HCT116 (cell line): Measurements from ENCODE around the gene UVSSA. TPM values are rescaled to one million over a fixed set of nuclear protein-coding genes. Genes with fewer than 3 reads are reported as not detected.

Experiments
- ATAC-seq: fragments of 200-7000 bp; cut with Tn5 transposase; 2 replicates; pipeline ENCODE4 v1.9.1; 2020; ENCODE audit warnings: mild to moderate bottlenecking, moderate library complexity
- BruUV-seq: library from RNA; stranded (reverse); fragments of 400-500 nt; replicated peaks from 2 replicates; lab custom pipeline; 2021; lab: Mats Ljungman, UMichigan
- CTCF ChIA-PET: fragments of 300-600 bp; sonication (Branson Sonifier 250); formaldehyde crosslinking; loops from one replicate; lab custom pipeline; 2021; ENCODE audit warnings: antibody characterized with exemption; lab: Charles Lee
- POLR2A ChIA-PET: fragments of 300-600, 350-600 bp; sonication (Branson Sonifier 250); formaldehyde crosslinking; loops from one replicate; lab custom pipeline; 2021; ENCODE audit warnings: antibody characterized with exemption; lab: Charles Lee
- RAD21 ChIA-PET, 2 experiments: fragments of 300-600 bp; sonication (Branson Sonifier 250); formaldehyde crosslinking; loops; one replicate each; lab custom pipeline; 2023; ENCODE audit warnings: low total read pairs in 2 of 2; ENCODE audit not compliant: uncharacterized antibody in 2 of 2, unreplicated experiment in 2 of 2, low non-redundant PET in 1 of 2; lab: Charles Lee
- DNase-seq: peaks from one replicate; pipeline ENCODE4 v3.0.0-alpha.2; 2010; ENCODE audit warnings: low read depth, low spot score
- H2AFZ ChIP-seq: fragments of 200-600 bp; shearing (Covaris generic), sonication (generic); 2 replicates; pipeline ENCODE4 v1.6.1; 2017; ENCODE audit warnings: low read depth, mixed run types, mixed read lengths, antibody characterized with exemption, low read length; ENCODE audit not compliant: poor library complexity, severe bottlenecking
- H3K27ac ChIP-seq: 2 replicates; pipeline ENCODE4 v1.5.1; 2012; ENCODE audit warnings: low read depth, low read length
- H3K27me3 ChIP-seq: fragments of 200-600 bp; sonication (generic); 2 replicates; pipeline ENCODE4 v1.6.1; 2016; ENCODE audit warnings: mixed run types, low read length, mixed read lengths; ENCODE audit not compliant: insufficient read depth
- H3K36me3 ChIP-seq, 2 experiments: fragments of 200-500 bp in 1 of 2; fragments of 200-600 bp in 1 of 2; sonication (Bioruptor generic) in 1 of 2; sonication (generic) in 1 of 2; 2 replicates each; pipeline versions ENCODE4 v1.5.1 to v1.6.1; 2014 to 2016; ENCODE audit warnings: low read length in 2 of 2, inconsistent platforms in 1 of 2, mixed read lengths in 1 of 2, mixed run types in 1 of 2; ENCODE audit not compliant: insufficient read depth in 2 of 2, control insufficient read depth in 1 of 2
- H3K4me1 ChIP-seq, 2 experiments: fragments of 200-600 bp in 1 of 2; sonication (generic) in 1 of 2; 2 replicates each; pipeline versions ENCODE4 v1.5.1 to v1.6.1; 2012 to 2017; ENCODE audit warnings: low read length in 2 of 2, inconsistent platforms in 1 of 2, mild to moderate bottlenecking in 1 of 2, mixed read lengths in 1 of 2, mixed run types in 1 of 2, moderate library complexity in 1 of 2; ENCODE audit not compliant: insufficient read depth in 2 of 2, control insufficient read depth in 1 of 2
- H3K4me2 ChIP-seq: fragments of 200-600 bp; sonication (generic); 2 replicates; pipeline ENCODE4 v1.6.1; 2017; ENCODE audit warnings: mixed run types, low read length, mixed read lengths
- H3K4me3 ChIP-seq, 2 experiments: fragments of 200-600 bp in 1 of 2; sonication (generic) in 1 of 2; replicated peaks in 1 of 2; 2 replicates each; pipeline ENCODE4 v1.5.1; 2011 to 2016; ENCODE audit warnings: low read length in 2 of 2, control low read depth in 1 of 2, low read depth in 1 of 2, mild to moderate bottlenecking in 1 of 2, mixed read lengths in 1 of 2, mixed run types in 1 of 2
- H3K79me2 ChIP-seq: fragments of 200-600 bp; sonication (generic); 2 replicates; pipeline ENCODE4 v1.6.1; 2017; ENCODE audit warnings: mild to moderate bottlenecking, mixed run types, low read length, moderate library complexity, mixed read lengths; ENCODE audit not compliant: insufficient read depth
- H3K9ac ChIP-seq: fragments of 200-600 bp; sonication (generic); 2 replicates; pipeline ENCODE4 v1.6.1; 2016; ENCODE audit warnings: low read length, mixed read lengths
- H3K9me2 ChIP-seq: fragments of 200-600 bp; sonication (generic), shearing (Covaris generic); 2 replicates; pipeline ENCODE4 v1.6.1; 2017; ENCODE audit warnings: mixed run types, mild to moderate bottlenecking, moderate library complexity; ENCODE audit not compliant: insufficient read depth
- H3K9me3 ChIP-seq, 2 experiments: fragments of 200-500 bp in 1 of 2; fragments of 200-600 bp in 1 of 2; sonication (Bioruptor generic) in 1 of 2; sonication (generic) in 1 of 2; 2 replicates each; pipeline ENCODE4 v1.6.1; 2014 to 2017; ENCODE audit warnings: low read length in 2 of 2, mixed read lengths in 2 of 2, inconsistent platforms in 1 of 2, low read depth in 1 of 2, mild to moderate bottlenecking in 1 of 2, mixed run types in 1 of 2, moderate library complexity in 1 of 2; ENCODE audit not compliant: control insufficient read depth in 1 of 2, insufficient read depth in 1 of 2
- H4K20me1 ChIP-seq: fragments of 200-600 bp; sonication (generic), shearing (Covaris generic); 2 replicates; pipeline ENCODE4 v1.6.1; 2017; ENCODE audit warnings: mixed run types, mild to moderate bottlenecking, moderate library complexity; ENCODE audit not compliant: insufficient read depth
- EZH2 ChIP-seq: fragments of 200-600 bp; sonication (generic); IDR thresholded peaks from 2 replicates; pipeline ENCODE4 v1.6.1; 2017; ENCODE audit warnings: antibody characterized with exemption, mixed run types
- EZH2phosphoT487 ChIP-seq: fragments of 200-600 bp; IDR thresholded peaks from 2 replicates; pipeline ENCODE4 v1.6.1; 2018; ENCODE audit warnings: antibody characterized with exemption, borderline replicate concordance
- FOSL1 ChIP-seq: IDR thresholded peaks from 2 replicates; pipeline ENCODE4 v1.6.1; 2012; ENCODE audit warnings: low read depth
- JUND ChIP-seq: IDR thresholded peaks from 2 replicates; pipeline ENCODE4 v1.6.1; 2012
- MAX ChIP-seq: IDR thresholded peaks from 2 replicates; pipeline ENCODE4 v1.6.1; 2012
- POLR2AphosphoS5 ChIP-seq: IDR thresholded peaks from 2 replicates; pipeline ENCODE4 v1.6.1; 2011; ENCODE audit warnings: mild to moderate bottlenecking, low read depth, low read length, moderate library complexity
- SRF ChIP-seq: IDR thresholded peaks from 2 replicates; pipeline ENCODE4 v1.6.1; 2012; ENCODE audit warnings: low read depth
- ZBTB33 ChIP-seq: IDR thresholded peaks from 2 replicates; pipeline ENCODE4 v1.6.1; 2011; ENCODE audit warnings: mild to moderate bottlenecking, low read length, moderate library complexity; ENCODE audit not compliant: insufficient replicate concordance; ENCODE audit errors: extremely low read depth
- ZNF274 ChIP-seq: fragments of 200-500 bp; sonication (Bioruptor generic); IDR thresholded peaks from 2 replicates; pipeline ENCODE4 v1.6.1; 2014; ENCODE audit warnings: mild to moderate bottlenecking, low read depth, low read length, inconsistent platforms
- intact Hi-C: fragments of 100-400 bp; cut with micrococcal nuclease; formaldehyde crosslinking; loops from 2 replicates; pipeline ENCODE4 v1.10.0; 2022
- total RNA-seq: library from RNA; stranded (reverse); gene quantifications from one replicate; pipeline ENCODE4 v1.2.1, GENCODE V29; 2021; ENCODE audit not compliant: unreplicated experiment

UVSSA gene
- total RNA-seq, 1 experiment from 2014 or later = 30.5 TPM

GRCh38 chr4:1364217-1364616 lies 17.2 kb downstream of the UVSSA start:
- no peaks in the 10 kb centered on the region for H3K79me2 ChIP-seq
- H3K4me1 ChIP-seq = peaks cover 0 to 5% of the 10 kb centered on the region in 2 experiments; a peak in 1 of 4 replicates
- no peak overlapping the region for H3K9ac ChIP-seq
- H3K9me2 ChIP-seq = no peaks in the 10 kb centered on the region
- RAD21 ChIA-PET = no interaction called here
- DNase-seq (no peak), ATAC-seq (no peak)
- no peak overlapping the region for H2AFZ ChIP-seq
- H3K4me3 ChIP-seq = no peak overlapping the region
- POLR2A ChIA-PET = no interaction called here
- no peaks in the 10 kb centered on the region for H4K20me1 ChIP-seq
- CTCF ChIA-PET = no interaction called here
- no peaks in the 10 kb centered on the region for H3K36me3 ChIP-seq
- no peaks in the 10 kb centered on the region for H3K27me3 ChIP-seq
- H3K27ac ChIP-seq = no peak overlapping the region
- intact Hi-C loops = no loop called here
- no peaks in the 10 kb centered on the region for H3K9me3 ChIP-seq
- H3K4me2 ChIP-seq = no peak overlapping the region
- BruUV-seq = no TSS peak
- TF ChIP-seq SRF = no peak
- TF ChIP-seq ZNF274 = no peak

GRCh38 chr4:1364748-1365147 lies 17.7 kb downstream of the UVSSA start:
- Histone ChIP-seq H3K9ac (no peak overlapping the region), H3K9me3 (no peaks in the 10 kb centered on the region), H3K4me2 (no peak overlapping the region), H3K27ac (no peak overlapping the region), H3K36me3 (no peaks in the 10 kb centered on the region), H3K79me2 (no peaks in the 10 kb centered on the region), H3K9me2 (no peaks in the 10 kb centered on the region), H3K27me3 (no peaks in the 10 kb centered on the region), H2AFZ (no peak overlapping the region), H4K20me1 (no peaks in the 10 kb centered on the region), H3K4me3 (no peak overlapping the region), H3K4me1 (peaks cover 0 to 5% of the 10 kb centered on the region in 2 experiments; a peak in 1 of 4 replicates)
- POLR2A ChIA-PET = no interaction called here
- no peak for ATAC-seq
- RAD21 ChIA-PET = no interaction called here
- intact Hi-C loops = no loop called here
- TF ChIP-seq ZNF274 (no peak), EZH2 (no peak), SRF (no peak), ZBTB33 (no peak), FOSL1 (no peak), JUND (no peak), EZH2phosphoT487 (no peak), POLR2AphosphoS5 (no peak), MAX (no peak)
- no TSS peak for BruUV-seq
- no peak for DNase-seq
- CTCF ChIA-PET = no interaction called here
